ENCODE data around the gene ATOX1.
"Not testable (repeated sequence)": the region's sequence is repeated elsewhere in the genome, so short reads cannot be mapped to it uniquely, and the experiment has no call there.

GRCh38 chr5:151783664-151784063 lies 25.2 kb upstream of the ATOX1 start:
- not testable (repeated sequence) for TF ChIP-seq CTCF (IDR thresholded peaks at IDR 0.05; ENCODE audit: insufficient read depth, low read depth, low read length); EZH2 (IDR thresholded peaks at IDR 0.05; ENCODE audit: insufficient read depth, low read length)
